ENCODE data around the gene CHMP1B.

The CHMP1B gene, protein sequence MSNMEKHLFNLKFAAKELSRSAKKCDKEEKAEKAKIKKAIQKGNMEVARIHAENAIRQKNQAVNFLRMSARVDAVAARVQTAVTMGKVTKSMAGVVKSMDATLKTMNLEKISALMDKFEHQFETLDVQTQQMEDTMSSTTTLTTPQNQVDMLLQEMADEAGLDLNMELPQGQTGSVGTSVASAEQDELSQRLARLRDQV

GRCh38 chr18:11851146-11851805 lies at the start of gene CHMP1B:
Gene CHMP1B (plus strand): TSS chr18:11851413. CDS start chr18:11851512, 99 bp downstream.
- TF ChIP-seq GATA1 (IDR thresholded peaks at IDR 0.05; ENCODE audit: low read depth, low read length) = no peak
- peak; percentile 97 for TF ChIP-seq POLR2A (IDR thresholded peaks at IDR 0.05; ENCODE audit: low read length)
- DNase-seq = peak; percentile 99 to 100

GRCh38 chr18:11801573-11801972 lies 49.6 kb upstream of the CHMP1B start:
- DNase-seq = no peak
- TF ChIP-seq POLR2A (IDR thresholded peaks at IDR 0.05; ENCODE audit: low read length) (no peak), GATA1 (IDR thresholded peaks at IDR 0.05; ENCODE audit: low read depth, low read length) (no peak)

DNA sequence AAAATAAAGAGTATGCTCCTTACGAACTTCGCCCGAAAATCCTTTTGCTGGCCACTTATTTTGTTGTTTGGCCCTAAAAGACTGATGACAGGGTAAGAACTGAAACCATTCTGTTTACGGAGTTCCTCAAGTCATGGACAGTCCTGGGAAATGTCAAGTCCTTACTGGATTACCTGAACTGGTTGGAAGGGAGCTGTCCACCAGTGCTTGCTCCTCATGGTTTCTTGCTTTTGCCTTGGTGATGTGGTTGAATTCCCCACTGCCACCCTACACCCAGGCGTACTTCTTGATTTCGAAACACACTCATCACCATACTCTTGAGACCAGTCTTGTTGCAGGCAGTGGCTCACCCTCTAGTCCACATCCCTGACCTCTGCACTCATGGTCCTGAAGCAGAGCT lies 49.1 kb upstream of the CHMP1B start:
- DNase-seq = no peak
- TF ChIP-seq GATA1 (IDR thresholded peaks at IDR 0.05; ENCODE audit: low read depth, low read length) (no peak), POLR2A (IDR thresholded peaks at IDR 0.05; ENCODE audit: low read length) (no peak)

DNA sequence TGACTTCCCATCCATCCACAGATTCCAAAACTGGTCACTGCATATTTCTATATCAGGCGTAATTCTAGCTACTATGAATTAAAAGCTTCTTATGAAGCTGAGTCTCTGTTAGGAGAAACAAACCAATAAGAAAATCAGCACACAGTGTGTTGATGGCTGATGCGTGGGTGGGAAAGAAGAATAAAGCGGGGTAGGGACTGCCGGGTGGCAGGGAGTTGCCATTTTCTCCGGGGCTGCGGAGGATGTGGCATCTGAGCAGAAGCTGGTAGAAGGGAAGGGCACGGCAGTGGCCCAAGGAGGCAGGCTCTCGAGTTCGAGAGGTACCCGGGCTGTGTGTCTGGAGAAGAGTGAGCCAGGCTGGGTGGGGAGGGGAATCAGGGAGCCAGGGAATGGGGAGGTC lies 48.6 kb upstream of the CHMP1B start:
- TF ChIP-seq GATA1 (IDR thresholded peaks at IDR 0.05; ENCODE audit: low read depth, low read length) = no peak
- TF ChIP-seq POLR2A (IDR thresholded peaks at IDR 0.05; ENCODE audit: low read length) = no peak
- no peak for DNase-seq

GRCh38 chr18:11807233-11807632 lies 44.0 kb upstream of the CHMP1B start:
- DNase-seq = no peak
- TF ChIP-seq GATA1 (IDR thresholded peaks at IDR 0.05; ENCODE audit: low read depth, low read length) = no peak
- no peak for TF ChIP-seq POLR2A (IDR thresholded peaks at IDR 0.05; ENCODE audit: low read length)

DNA sequence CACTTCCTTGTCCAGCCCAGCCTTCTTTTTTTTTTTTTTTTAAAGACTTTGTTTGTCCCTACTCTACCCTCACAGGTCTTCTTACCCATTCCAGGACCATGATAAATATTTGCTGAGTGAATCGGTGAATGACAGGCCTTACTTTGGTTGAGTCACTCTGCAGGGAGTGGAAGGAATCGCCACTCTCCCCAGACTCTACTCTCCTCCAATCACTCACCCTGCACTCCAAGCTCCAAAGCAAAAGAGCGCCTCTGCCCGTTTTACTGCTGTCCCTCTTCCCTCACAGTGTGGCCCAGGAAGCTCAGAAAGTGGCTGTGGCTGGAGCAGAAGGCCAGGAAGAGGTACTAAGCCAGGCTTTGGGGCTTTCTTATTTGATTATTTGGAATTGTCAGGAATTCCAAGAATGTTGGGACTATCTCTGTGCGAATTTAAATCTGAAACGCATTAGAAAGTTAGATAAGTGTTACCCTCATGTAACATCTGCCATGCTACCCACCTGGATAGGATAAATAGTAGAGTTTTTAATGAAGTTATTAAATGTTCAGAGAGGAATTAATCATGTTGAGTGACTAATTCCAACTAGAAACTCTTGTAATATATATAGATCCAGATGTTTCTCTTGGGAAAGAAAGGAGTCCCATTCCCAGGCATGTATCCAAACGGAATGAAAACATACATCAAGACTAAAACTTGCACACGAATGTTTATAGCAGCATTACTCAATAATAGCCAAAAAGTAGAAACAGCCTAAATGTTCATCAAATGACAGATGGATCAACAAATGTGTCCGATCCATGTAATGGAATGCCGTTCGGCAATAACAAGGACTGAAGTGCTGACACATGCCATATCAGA lies 43.0 kb upstream of the CHMP1B start:
- no peak for DNase-seq
- TF ChIP-seq POLR2A (IDR thresholded peaks at IDR 0.05; ENCODE audit: low read length) = no peak
- no peak for TF ChIP-seq GATA1 (IDR thresholded peaks at IDR 0.05; ENCODE audit: low read depth, low read length)

- TF ChIP-seq POLR2A (IDR thresholded peaks at IDR 0.05; ENCODE audit: low read length) = no peak
- no peak for TF ChIP-seq GATA1 (IDR thresholded peaks at IDR 0.05; ENCODE audit: low read depth, low read length)
- DNase-seq = no peak
Observed at GRCh38 chr18:11809895-11810294, 41.3 kb upstream of the CHMP1B start.

- no peak for TF ChIP-seq GATA1 (IDR thresholded peaks at IDR 0.05; ENCODE audit: low read depth, low read length)
- TF ChIP-seq POLR2A (IDR thresholded peaks at IDR 0.05; ENCODE audit: low read length) = no peak
- DNase-seq = no peak
Observed at GRCh38 chr18:11810379-11810778, 40.8 kb upstream of the CHMP1B start.

- no peak for TF ChIP-seq POLR2A (IDR thresholded peaks at IDR 0.05; ENCODE audit: low read length)
- TF ChIP-seq GATA1 (IDR thresholded peaks at IDR 0.05; ENCODE audit: low read depth, low read length) = no peak
- DNase-seq = no peak
Observed at GRCh38 chr18:11811009-11811408, 40.2 kb upstream of the CHMP1B start.

GRCh38 chr18:11817229-11817628 lies 34.0 kb upstream of the CHMP1B start:
- TF ChIP-seq POLR2A (IDR thresholded peaks at IDR 0.05; ENCODE audit: low read length) (no peak), GATA1 (IDR thresholded peaks at IDR 0.05; ENCODE audit: low read depth, low read length) (no peak)
- no peak for DNase-seq

GRCh38 chr18:11818486-11819203 lies 32.6 kb upstream of the CHMP1B start:
- DNase-seq = no peak
- TF ChIP-seq POLR2A (IDR thresholded peaks at IDR 0.05; ENCODE audit: low read length) (no peak), GATA1 (IDR thresholded peaks at IDR 0.05; ENCODE audit: low read depth, low read length) (no peak)

- TF ChIP-seq GATA1 (IDR thresholded peaks at IDR 0.05; ENCODE audit: low read depth, low read length) = no peak
- TF ChIP-seq POLR2A (IDR thresholded peaks at IDR 0.05; ENCODE audit: low read length) = no peak
Observed at GRCh38 chr18:11819938-11820337, 31.3 kb upstream of the CHMP1B start.

GRCh38 chr18:11820697-11821096 lies 30.5 kb upstream of the CHMP1B start:
- no peak for TF ChIP-seq GATA1 (IDR thresholded peaks at IDR 0.05; ENCODE audit: low read depth, low read length)
- TF ChIP-seq POLR2A (IDR thresholded peaks at IDR 0.05; ENCODE audit: low read length) = no peak
- DNase-seq = no peak

More at GRCh38 chr18:11819938-11820337, 31.3 kb upstream of the CHMP1B start:
- no peak for DNase-seq

DNA sequence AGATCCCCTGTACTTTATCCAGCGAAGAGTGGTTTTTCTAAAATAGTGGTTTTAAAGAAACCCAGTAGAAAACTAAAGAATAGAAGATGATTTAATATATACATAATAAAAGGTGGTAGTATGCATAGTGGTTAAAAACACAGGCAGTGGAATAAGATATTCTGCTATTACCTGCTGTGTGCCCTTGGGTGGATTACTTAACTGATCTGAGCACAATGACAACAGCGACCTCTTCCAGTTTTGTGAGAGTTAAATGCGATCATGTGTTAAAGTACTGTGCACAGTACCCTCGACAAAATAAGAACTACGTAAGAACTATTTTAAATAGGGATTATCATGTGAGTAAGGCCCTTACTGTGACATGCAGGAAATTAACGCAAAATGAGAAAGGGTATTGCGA lies 30.0 kb upstream of the CHMP1B start:
- TF ChIP-seq POLR2A (IDR thresholded peaks at IDR 0.05; ENCODE audit: low read length) (no peak), GATA1 (IDR thresholded peaks at IDR 0.05; ENCODE audit: low read depth, low read length) (no peak)
- DNase-seq = no peak
